Measurements from ENCODE around the gene NOC3L. TPM values are rescaled to one million over a fixed set of nuclear protein-coding genes. Genes with fewer than 3 reads are reported as not detected.

NOC3L gene
- total RNA-seq, 2 experiments from 2014 or later: 31.6 to 37.1 TPM

DNA sequence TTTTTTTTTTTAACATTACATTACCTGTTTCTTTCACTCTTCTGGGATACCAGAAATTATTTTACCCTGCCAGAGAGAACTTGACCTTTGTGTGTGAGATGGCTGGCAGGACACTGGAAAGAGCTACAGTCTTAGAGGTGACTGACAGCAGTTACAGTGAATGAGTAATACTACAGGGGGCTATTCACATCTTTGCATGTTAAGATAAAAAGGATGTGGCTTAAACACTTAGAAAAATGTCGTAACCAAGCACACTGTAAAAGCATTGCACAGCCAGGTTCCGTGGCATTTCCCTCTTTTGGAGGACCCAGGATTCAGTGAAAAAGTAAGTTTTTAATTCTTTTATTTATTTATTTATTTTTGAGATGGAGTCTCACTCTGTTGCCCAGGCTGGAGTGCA, 20.8 kb upstream of the NOC3L start:
- H2AFZ ChIP-seq (ENCODE audit: low read length): no peak overlapping the region
- BruUV-seq (replicated peaks): no TSS peak
- DNase-seq (ENCODE audit: low spot score): no peak
- H3K36me3 ChIP-seq (ENCODE audit: insufficient read depth, low read length): no peaks in the 10 kb centered on the region
- no peaks in the 10 kb centered on the region for H3K4me1 ChIP-seq (ENCODE audit: insufficient read depth, low read length, poor library complexity, severe bottlenecking)
- no peak overlapping the region for H3K4me2 ChIP-seq (ENCODE audit: low read length)
- no peaks in the 10 kb centered on the region for H3K9me3 ChIP-seq (ENCODE audit: low read length)
- POLR2A ChIA-PET: interaction anchor here (0.7 to 0.9 kb wide), 2 partner anchors 9 to 52 kb away, joined by 3 to 7 read pairs; no protein-coding TSS in a partner anchor
- no peak overlapping the region for H3K4me3 ChIP-seq (ENCODE audit: low read depth, low read length, poor library complexity, severe bottlenecking)
- H4K20me1 ChIP-seq (ENCODE audit: insufficient read depth, low read length): no peaks in the 10 kb centered on the region
- no peaks in the 10 kb centered on the region for H3K9me2 ChIP-seq (ENCODE audit: insufficient read depth, low read length)
- H3K79me2 ChIP-seq (ENCODE audit: insufficient read depth, low read depth, low read length): no peaks in the 10 kb centered on the region
- no peak overlapping the region for H3K27ac ChIP-seq (ENCODE audit: low read depth, low read length, poor library complexity, severe bottlenecking)
- TF ChIP-seq, protein P1, sequence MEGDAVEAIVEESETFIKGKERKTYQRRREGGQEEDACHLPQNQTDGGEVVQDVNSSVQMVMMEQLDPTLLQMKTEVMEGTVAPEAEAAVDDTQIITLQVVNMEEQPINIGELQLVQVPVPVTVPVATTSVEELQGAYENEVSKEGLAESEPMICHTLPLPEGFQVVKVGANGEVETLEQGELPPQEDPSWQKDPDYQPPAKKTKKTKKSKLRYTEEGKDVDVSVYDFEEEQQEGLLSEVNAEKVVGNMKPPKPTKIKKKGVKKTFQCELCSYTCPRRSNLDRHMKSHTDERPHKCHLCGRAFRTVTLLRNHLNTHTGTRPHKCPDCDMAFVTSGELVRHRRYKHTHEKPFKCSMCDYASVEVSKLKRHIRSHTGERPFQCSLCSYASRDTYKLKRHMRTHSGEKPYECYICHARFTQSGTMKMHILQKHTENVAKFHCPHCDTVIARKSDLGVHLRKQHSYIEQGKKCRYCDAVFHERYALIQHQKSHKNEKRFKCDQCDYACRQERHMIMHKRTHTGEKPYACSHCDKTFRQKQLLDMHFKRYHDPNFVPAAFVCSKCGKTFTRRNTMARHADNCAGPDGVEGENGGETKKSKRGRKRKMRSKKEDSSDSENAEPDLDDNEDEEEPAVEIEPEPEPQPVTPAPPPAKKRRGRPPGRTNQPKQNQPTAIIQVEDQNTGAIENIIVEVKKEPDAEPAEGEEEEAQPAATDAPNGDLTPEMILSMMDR (conservative IDR thresholded peaks at IDR 0.05; ENCODE audit: low read length): no peak
- TF ChIP-seq EZH2phosphoT487 (IDR thresholded peaks at IDR 0.05; ENCODE audit: borderline replicate concordance, low read depth, low read length): no peak
- intact Hi-C loops (cut with micrococcal nuclease; ENCODE audit: unreplicated experiment): no loop called here
- CTCF ChIA-PET (ENCODE audit: unreplicated experiment): no interaction called here

DNA sequence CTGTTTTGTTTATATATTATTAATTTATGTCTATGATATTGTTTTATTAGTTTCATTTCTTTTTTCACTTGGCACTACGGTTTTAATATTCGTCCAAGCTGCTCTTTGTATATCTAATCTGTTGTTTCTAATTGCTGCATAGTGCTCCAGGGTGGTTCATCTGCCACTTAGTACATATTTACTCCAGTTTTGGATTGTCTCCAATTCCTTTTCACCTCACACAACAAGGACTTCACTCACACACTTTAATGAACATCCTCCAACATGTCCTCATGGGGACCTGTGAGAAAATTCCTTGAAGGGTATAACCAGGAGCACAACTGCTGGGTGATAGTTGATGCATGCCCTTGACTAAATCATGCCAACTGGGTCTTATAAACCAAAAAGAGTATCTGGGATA, 14.1 kb upstream of the NOC3L start:
- H3K27ac ChIP-seq (ENCODE audit: low read depth, low read length, poor library complexity, severe bottlenecking): no peak overlapping the region
- H3K9me2 ChIP-seq (ENCODE audit: insufficient read depth, low read length): no peaks in the 10 kb centered on the region
- H3K4me2 ChIP-seq (ENCODE audit: low read length): no peak overlapping the region
- no peaks in the 10 kb centered on the region for H3K4me1 ChIP-seq (ENCODE audit: insufficient read depth, low read length, poor library complexity, severe bottlenecking)
- no peaks in the 10 kb centered on the region for H4K20me1 ChIP-seq (ENCODE audit: insufficient read depth, low read length)
- no peak for DNase-seq (ENCODE audit: low spot score)
- no peaks in the 10 kb centered on the region for H3K36me3 ChIP-seq (ENCODE audit: insufficient read depth, low read length)
- H3K9me3 ChIP-seq (ENCODE audit: low read length): no peaks in the 10 kb centered on the region
- CTCF ChIA-PET (ENCODE audit: unreplicated experiment): interaction anchor here (0.6 kb wide), 1 partner anchor 651 kb away, joined by 3 read pairs; no protein-coding TSS in a partner anchor
- no peaks in the 10 kb centered on the region for H3K79me2 ChIP-seq (ENCODE audit: insufficient read depth, low read depth, low read length)
- no peak overlapping the region for H3K4me3 ChIP-seq (ENCODE audit: low read depth, low read length, poor library complexity, severe bottlenecking)
- POLR2A ChIA-PET: no interaction called here
- no peak for TF ChIP-seq EZH2phosphoT487 (IDR thresholded peaks at IDR 0.05; ENCODE audit: borderline replicate concordance, low read depth, low read length)
- TF ChIP-seq, protein P1 (conservative IDR thresholded peaks at IDR 0.05; ENCODE audit: low read length): no peak
- H2AFZ ChIP-seq (ENCODE audit: low read length): no peak overlapping the region
- intact Hi-C loops (cut with micrococcal nuclease; ENCODE audit: unreplicated experiment): no loop called here
- BruUV-seq (replicated peaks): no TSS peak

DNA sequence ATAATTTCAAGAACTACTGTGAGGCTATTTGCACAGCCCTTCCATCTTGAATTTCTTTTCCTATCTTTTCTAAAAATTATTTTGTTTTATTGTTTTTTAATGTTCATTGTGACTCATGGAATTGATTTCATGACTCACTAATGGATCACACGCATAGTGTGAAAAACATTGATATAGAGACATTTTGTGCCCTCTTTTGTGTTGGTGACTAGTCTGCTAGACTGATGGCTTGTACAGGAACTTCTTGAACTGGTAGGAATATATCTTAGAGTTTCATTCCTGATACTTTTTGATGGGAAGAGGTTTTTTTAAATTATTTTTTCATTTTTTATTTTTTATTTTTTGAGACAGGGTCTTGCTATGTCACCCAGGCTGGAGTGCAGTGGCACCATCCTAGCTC, 12.6 kb upstream of the NOC3L start:
- H2AFZ ChIP-seq (ENCODE audit: low read length): no peak overlapping the region
- CTCF ChIA-PET (ENCODE audit: unreplicated experiment): no interaction called here

More for the DNA sequence above, 12.6 kb upstream of the NOC3L start:
- BruUV-seq (replicated peaks): no TSS peak
- Histone ChIP-seq H3K79me2 (ENCODE audit: insufficient read depth, low read depth, low read length) (no peaks in the 10 kb centered on the region), H3K9me2 (ENCODE audit: insufficient read depth, low read length) (no peaks in the 10 kb centered on the region), H3K4me3 (ENCODE audit: low read depth, low read length, poor library complexity, severe bottlenecking) (no peak overlapping the region), H3K4me1 (ENCODE audit: insufficient read depth, low read length, poor library complexity, severe bottlenecking) (no peaks in the 10 kb centered on the region), H3K4me2 (ENCODE audit: low read length) (no peak overlapping the region), H3K9me3 (ENCODE audit: low read length) (no peaks in the 10 kb centered on the region), H3K27ac (ENCODE audit: low read depth, low read length, poor library complexity, severe bottlenecking) (no peak overlapping the region), H3K36me3 (ENCODE audit: insufficient read depth, low read length) (no peaks in the 10 kb centered on the region), H4K20me1 (ENCODE audit: insufficient read depth, low read length) (no peaks in the 10 kb centered on the region)
- intact Hi-C loops (cut with micrococcal nuclease; ENCODE audit: unreplicated experiment): no loop called here
- TF ChIP-seq, protein P1 (conservative IDR thresholded peaks at IDR 0.05; ENCODE audit: low read length): no peak
- DNase-seq (ENCODE audit: low spot score): no peak
- POLR2A ChIA-PET: no interaction called here
